ENCODE results near the gene NAALADL2. TPM values are rescaled to one million over a fixed set of nuclear protein-coding genes. Genes with fewer than 3 reads are reported as not detected.

NAALADL2 gene
- total RNA-seq, 1 experiment from 2014 or later = 1.6 TPM

GRCh38 chr3:175430983-175431773 lies 572.0 kb downstream of the NAALADL2 start:
- H4K91ac ChIP-seq (ENCODE audit: insufficient read length, low read depth, low read length) = no peak overlapping the region
- H3K27me3 ChIP-seq (ENCODE audit: insufficient read depth, low read length) = no peaks in the 10 kb centered on the region
- H3K4me3 Mint-ChIP-seq = no peak overlapping the region
- no peak overlapping the region for H2BK12ac ChIP-seq (ENCODE audit: insufficient read length, low read depth, low read length)
- no peaks in the 10 kb centered on the region for H3K4me1 Mint-ChIP-seq
- no peaks in the 10 kb centered on the region for H4K20me1 ChIP-seq (ENCODE audit: control insufficient read depth, insufficient read depth, insufficient read length)
- H3K27ac ChIP-seq (ENCODE audit: insufficient read length, low read depth, low read length) = no peak overlapping the region
- H3K4ac ChIP-seq (ENCODE audit: low read depth, low read length) = no peak overlapping the region
- no peaks in the 10 kb centered on the region for H3K79me2 ChIP-seq (ENCODE audit: insufficient read depth, low read length)
- no peaks in the 10 kb centered on the region for H3K4me1 ChIP-seq (ENCODE audit: insufficient read depth, low read length)
- H3K23ac ChIP-seq (ENCODE audit: insufficient read length, low read depth, low read length) = no peak overlapping the region
- no peaks in the 10 kb centered on the region for H3K23me2 ChIP-seq (ENCODE audit: insufficient read length, low read depth, low read length, poor library complexity, severe bottlenecking)
- WGBS (ENCODE audit: extremely low coverage, insufficient read length, low lambda C conversion rate) = no CpG with 5 or more reads among the region's 8 CpGs
- H2BK20ac ChIP-seq (ENCODE audit: low read depth, low read length, poor library complexity, severe bottlenecking) = no peak overlapping the region
- H3K36me3 Mint-ChIP-seq (ENCODE audit: insufficient read depth in 1 of 3, low read depth in 3 of 3) = no peaks in the 10 kb centered on the region
- no peak overlapping the region for H2BK120ac ChIP-seq (ENCODE audit: low read depth, low read length, poor library complexity, severe bottlenecking)
- H3K9ac ChIP-seq (ENCODE audit: extremely low read depth, insufficient read length, low read length) = no peak overlapping the region
- no peak overlapping the region; a peak in 2 of 7 replicates for H3K27ac Mint-ChIP-seq
- H3K27me3 Mint-ChIP-seq (ENCODE audit: low read depth) = no peaks in the 10 kb centered on the region
- H4K5ac ChIP-seq (ENCODE audit: insufficient read length, low read depth, low read length) = no peak overlapping the region
- H2BK5ac ChIP-seq (ENCODE audit: insufficient read length, low read length) = no peak overlapping the region
- H3K9me3 ChIP-seq (ENCODE audit: control insufficient read depth, low read depth, low read length) = no peaks in the 10 kb centered on the region
- TF ChIP-seq CTCF (conservative IDR thresholded peaks at IDR 0.05) = no peak
- H3K9me3 Mint-ChIP-seq = no peaks in the 10 kb centered on the region
- no peak overlapping the region for H2AK5ac ChIP-seq (ENCODE audit: insufficient read length, low read length)
- no peaks in the 10 kb centered on the region for H3K79me1 ChIP-seq (ENCODE audit: insufficient read depth, low read depth, low read length, poor library complexity, severe bottlenecking)
- H3T11ph ChIP-seq (ENCODE audit: low read length) = no peak overlapping the region
- no peak overlapping the region for H2AFZ ChIP-seq (ENCODE audit: low read length)
- no peak overlapping the region for H2BK15ac ChIP-seq (ENCODE audit: low read depth, low read length)
- DNase-seq = no peak
- H4K8ac ChIP-seq (replicated peaks; ENCODE audit: insufficient read length, low read depth, low read length) = no peak overlapping the region
- no peak overlapping the region for H3K56ac ChIP-seq (ENCODE audit: insufficient read length, low read depth, low read length)
- H3K18ac ChIP-seq (ENCODE audit: insufficient read length, low read depth, low read length) = no peak overlapping the region
- no peak overlapping the region for H3K4me2 ChIP-seq (ENCODE audit: insufficient read depth, insufficient read length, low read length)
- no peak overlapping the region for H3K14ac ChIP-seq (ENCODE audit: insufficient read depth, low read length)

Data from H9 (cell line).